IMR-90 (cell line): Measurements from ENCODE around the gene BARD1. TPM values are rescaled to one million over a fixed set of nuclear protein-coding genes. Genes with fewer than 3 reads are reported as not detected.

Experiments used
- ATAC-seq: fragments of 200-7000 bp; cut with Tn5 transposase; 2 replicates; pipeline ENCODE4 v1.9.1; 2020; ENCODE audit warnings: low read depth, mild to moderate bottlenecking, moderate library complexity
- BruUV-seq: library from RNA; stranded (reverse); fragments of 400-500 nt; replicated peaks from 2 replicates; lab custom pipeline; 2021; lab: Mats Ljungman, UMichigan
- CTCF ChIA-PET: fragments of 300-600 bp; formaldehyde crosslinking; extraction: SDS; loops from one replicate; lab custom pipeline; 2021; ENCODE audit warnings: antibody characterized with exemption; lab: Yijun Ruan, JAX
- POLR2A ChIA-PET: fragments of 300-600 bp; sonication (Branson Sonifier 250); formaldehyde crosslinking; loops from one replicate; lab custom pipeline; 2022; ENCODE audit warnings: antibody characterized with exemption; ENCODE audit not compliant: unreplicated experiment; lab: Charles Lee
- DNase-seq: peaks from one replicate; pipeline ENCODE4 v3.0.0; 2013
- H2AFZ ChIP-seq: replicated peaks from 2 replicates; pipeline ENCODE3; 2013; ENCODE audit warnings: low read length, mild to moderate bottlenecking; ENCODE audit not compliant: poor library complexity
- H2AK5ac ChIP-seq: 2 replicates; pipeline ENCODE4 v1.6.1; 2013; ENCODE audit warnings: low read depth, low read length, inconsistent platforms
- H2AK9ac ChIP-seq: replicated peaks from 2 replicates; pipeline ENCODE3; 2013; ENCODE audit warnings: mild to moderate bottlenecking, low read depth, low read length, moderate library complexity; ENCODE audit not compliant: poor library complexity
- H2BK120ac ChIP-seq: 2 replicates; pipeline ENCODE4 v1.6.1; 2013; ENCODE audit warnings: low read depth, low read length, inconsistent platforms
- H2BK15ac ChIP-seq: 3 replicates; pipeline ENCODE4 v1.6.1; 2013; ENCODE audit warnings: low read depth, low read length, inconsistent platforms
- H2BK20ac ChIP-seq: 2 replicates; pipeline ENCODE4 v1.6.1; 2013; ENCODE audit warnings: low read depth, mild to moderate bottlenecking, inconsistent platforms, low read length, moderate library complexity
- H2BK5ac ChIP-seq: 2 replicates; pipeline ENCODE4 v1.6.1; 2013; ENCODE audit warnings: mild to moderate bottlenecking, low read depth, low read length, inconsistent platforms; ENCODE audit not compliant: poor library complexity, severe bottlenecking
- H3K14ac ChIP-seq: replicated peaks from 2 replicates; pipeline ENCODE4 v1.6.1; 2013; ENCODE audit warnings: low read depth, low read length, inconsistent platforms
- H3K18ac ChIP-seq: 2 replicates; pipeline ENCODE4 v1.6.1; 2013; ENCODE audit warnings: low read depth, low read length, control low read depth
- H3K23ac ChIP-seq: 2 replicates; pipeline ENCODE4 v1.6.1; 2013; ENCODE audit warnings: low read depth, low read length, inconsistent platforms
- H3K27ac ChIP-seq: 2 replicates; pipeline ENCODE4 v1.5.1; 2013; ENCODE audit warnings: mild to moderate bottlenecking, control low read depth, low read length; ENCODE audit not compliant: insufficient read depth
- H3K27me3 ChIP-seq: 2 replicates; pipeline ENCODE4 v1.6.1; 2013; ENCODE audit warnings: low read length; ENCODE audit not compliant: control insufficient read depth, insufficient read depth
- H3K36me3 ChIP-seq: 2 replicates; pipeline ENCODE4 v1.6.1; 2013; ENCODE audit warnings: low read length, mixed read lengths; ENCODE audit not compliant: control insufficient read depth, insufficient read depth
- H3K4ac ChIP-seq: 2 replicates; pipeline ENCODE4 v1.6.1; 2013; ENCODE audit warnings: low read depth, low read length, inconsistent platforms
- H3K4me1 ChIP-seq: 2 replicates; pipeline ENCODE4 v1.6.1; 2013; ENCODE audit warnings: low read length, mixed read lengths; ENCODE audit not compliant: control insufficient read depth, insufficient read depth
- H3K4me2 ChIP-seq: 2 replicates; pipeline ENCODE4 v1.6.1; 2013; ENCODE audit warnings: low read depth, mild to moderate bottlenecking, control low read depth, low read length, moderate library complexity
- H3K4me3 ChIP-seq: 2 replicates; pipeline ENCODE4 v1.5.1; 2013; ENCODE audit warnings: low read depth, mild to moderate bottlenecking, control low read depth, low read length, moderate library complexity; ENCODE audit not compliant: insufficient read depth
- H3K56ac ChIP-seq: 2 replicates; pipeline ENCODE4 v1.6.1; 2013; ENCODE audit warnings: low read length, inconsistent platforms; ENCODE audit not compliant: insufficient read depth; ENCODE audit errors: extremely low read depth
- H3K79me1 ChIP-seq, 2 experiments: 2 replicates each; pipeline ENCODE4 v1.6.1; 2013; ENCODE audit warnings: low read length in 2 of 2, inconsistent platforms in 1 of 2, low read depth in 1 of 2
- H3K9ac ChIP-seq: 2 replicates; pipeline ENCODE4 v1.6.1; 2013; ENCODE audit warnings: low read depth, low read length, control low read depth
- H3K9me1 ChIP-seq: 2 replicates; pipeline ENCODE4 v1.6.1; 2013; ENCODE audit warnings: low read length, inconsistent platforms; ENCODE audit not compliant: insufficient read depth
- H3K9me3 ChIP-seq: 2 replicates; pipeline ENCODE4 v1.6.1; 2013; ENCODE audit warnings: low read length; ENCODE audit not compliant: control insufficient read depth, insufficient read depth
- H4K20me1 ChIP-seq: 2 replicates; pipeline ENCODE4 v1.6.1; 2013; ENCODE audit warnings: low read length, inconsistent platforms; ENCODE audit not compliant: insufficient read depth
- H4K5ac ChIP-seq: 2 replicates; pipeline ENCODE4 v1.6.1; 2013; ENCODE audit warnings: mild to moderate bottlenecking, low read depth, low read length, control low read depth
- H4K8ac ChIP-seq, 2 experiments: 2 replicates each; pipeline ENCODE4 v1.6.1; 2013; ENCODE audit warnings: low read depth in 2 of 2, low read length in 2 of 2, control low read depth in 1 of 2, inconsistent platforms in 1 of 2
- H4K91ac ChIP-seq: 2 replicates; pipeline ENCODE4 v1.6.1; 2013; ENCODE audit warnings: low read depth, low read length, inconsistent platforms; ENCODE audit not compliant: insufficient read depth
- BHLHE40 ChIP-seq: fragments of 150-350 bp; IDR thresholded peaks from 2 replicates; pipeline ENCODE4 v1.6.1; 2016; ENCODE audit warnings: mild to moderate bottlenecking, low read depth, low read length
- CEBPB ChIP-seq: IDR thresholded peaks from 2 replicates; pipeline ENCODE4 v1.6.1; 2012; ENCODE audit warnings: low read depth, low read length, improper control_type of control experiment
- CHD1 ChIP-seq: IDR thresholded peaks from 2 replicates; pipeline ENCODE4 v1.6.1; 2012; ENCODE audit warnings: low read depth, low read length, improper control_type of control experiment
- CTCF ChIP-seq: conservative IDR thresholded peaks from 2 replicates; pipeline ENCODE4 v1.5.1; 2012; ENCODE audit warnings: mild to moderate bottlenecking, low read depth, low read length, improper control_type of control experiment
- ELK1 ChIP-seq: fragments of 150-350 bp; IDR thresholded peaks from 2 replicates; pipeline ENCODE4 v1.6.1; 2016; ENCODE audit warnings: low read depth, mild to moderate bottlenecking, low read length, moderate library complexity, borderline replicate concordance
- FOS ChIP-seq: fragments of 150-350 bp; IDR thresholded peaks from 2 replicates; pipeline ENCODE4 v1.6.1; 2016; ENCODE audit warnings: low read depth, low read length
- MAFK ChIP-seq: IDR thresholded peaks from 2 replicates; pipeline ENCODE4 v1.6.1; 2012; ENCODE audit warnings: low read depth, low read length, improper control_type of control experiment
- MAZ ChIP-seq: IDR thresholded peaks from 2 replicates; pipeline ENCODE4 v1.6.1; 2012; ENCODE audit warnings: low read depth, mild to moderate bottlenecking, low read length, improper control_type of control experiment, moderate library complexity, borderline replicate concordance
- MXI1 ChIP-seq: IDR thresholded peaks from 2 replicates; pipeline ENCODE4 v1.6.1; 2012; ENCODE audit warnings: low read depth, mild to moderate bottlenecking, low read length, moderate library complexity, borderline replicate concordance
- NFE2L2 ChIP-seq: fragments of 150-350 bp; IDR thresholded peaks from 2 replicates; pipeline ENCODE4 v1.6.1; 2016; ENCODE audit warnings: low read depth, mild to moderate bottlenecking, low read length
- POLR2A ChIP-seq: IDR thresholded peaks from 2 replicates; pipeline ENCODE4 v1.6.1; 2012; ENCODE audit warnings: mild to moderate bottlenecking, low read depth, low read length
- RAD21 ChIP-seq: IDR thresholded peaks from 2 replicates; pipeline ENCODE4 v1.6.1; 2012; ENCODE audit warnings: low read length, improper control_type of control experiment
- RCOR1 ChIP-seq: IDR thresholded peaks from 2 replicates; pipeline ENCODE4 v1.6.1; 2012; ENCODE audit warnings: mild to moderate bottlenecking, low read length, improper control_type of control experiment; ENCODE audit not compliant: insufficient replicate concordance
- RFX5 ChIP-seq: IDR thresholded peaks from 2 replicates; pipeline ENCODE4 v1.8.0; 2012; ENCODE audit warnings: low read depth, mild to moderate bottlenecking, low read length, moderate library complexity
- SMC3 ChIP-seq: fragments of 150-350 bp; IDR thresholded peaks from 2 replicates; pipeline ENCODE4 v1.6.1; 2016; ENCODE audit warnings: low read depth, mild to moderate bottlenecking, antibody characterized with exemption, low read length, moderate library complexity
- USF2 ChIP-seq: fragments of 150-350 bp; IDR thresholded peaks from 2 replicates; pipeline ENCODE4 v1.6.1; 2017; ENCODE audit warnings: mild to moderate bottlenecking, antibody characterized with exemption, low read length, low read depth
- dilution Hi-C: fragments of 300-500 bp; cut with HindIII; formaldehyde crosslinking; loops from one replicate; pipeline ENCODE4 v1.14.3; 2018; ENCODE audit warnings: low sequenced_read_pairs; ENCODE audit not compliant: unreplicated experiment
- in situ Hi-C: fragments of 300-500 bp; cut with MboI; formaldehyde crosslinking; loops from 3 replicates; pipeline ENCODE4 v1.14.3; 2019; ENCODE audit warnings: low sequenced_read_pairs, inconsistent platforms, mixed read lengths
- intact Hi-C: fragments of 100-400 bp; cut with micrococcal nuclease; formaldehyde crosslinking; loops from 2 replicates; pipeline ENCODE4 v1.10.0; 2022
- polyA plus RNA-seq, 3 experiments: library from polyadenylated mRNA; depleted of rRNA; stranded (reverse); fragments of >200 nt; gene quantifications; 2 replicates each; pipeline ENCODE4 v1.2.3, GENCODE V29; 2012; ENCODE audit warnings: low replicate concordance in 1 of 3
- total RNA-seq: library from RNA; depleted of rRNA; stranded (reverse); fragments of >200 nt; gene quantifications from 2 replicates; pipeline ENCODE4 v1.2.3, GENCODE V29; 2012

BARD1 gene
- total and polyA plus RNA-seq, 2 of the 4 experiments (the other 2 are of a cell fraction), result 3.1 to 34.6 TPM

- H3K23ac ChIP-seq, result no peak overlapping the region
- no peak overlapping the region for H3K4ac ChIP-seq
- H4K5ac ChIP-seq, result no peak overlapping the region
- no peak overlapping the region for H2AFZ ChIP-seq
- no peak overlapping the region for H2BK15ac ChIP-seq
- H2AK9ac ChIP-seq, result no peak overlapping the region
- dilution Hi-C loops, result no loop called here
- H3K79me1 ChIP-seq, result peaks cover 17 to 28% of the 10 kb centered on the region in 2 experiments
- H2BK5ac ChIP-seq, result no peak overlapping the region
- H3K14ac ChIP-seq, result no peak overlapping the region
- H3K4me2 ChIP-seq, result no peak overlapping the region
- H3K9me1 ChIP-seq, result no peaks in the 10 kb centered on the region
- peaks cover 2% of the 10 kb centered on the region; the same call in 1 of the 2 replicates for H3K4me1 ChIP-seq
- TF ChIP-seq RFX5 (no peak), FOS (no peak), MAZ (no peak), CEBPB (no peak), RAD21 (no peak), CTCF (no peak), BHLHE40 (no peak), NFE2L2 (no peak), MXI1 (no peak), MAFK (no peak), POLR2A (no peak), USF2 (no peak), ELK1 (no peak), CHD1 (no peak), RCOR1 (no peak), SMC3 (no peak)
- DNase-seq (no peak), ATAC-seq (no peak)
- H3K9ac ChIP-seq, result no peak overlapping the region
- in situ Hi-C loops, result no loop called here
- intact Hi-C loops, result no loop called here
- no peak overlapping the region for H4K8ac ChIP-seq
- no TSS peak for BruUV-seq
- H4K20me1 ChIP-seq, result no peaks in the 10 kb centered on the region
- H3K18ac ChIP-seq, result no peak overlapping the region
- H3K27ac ChIP-seq, result no peak overlapping the region
- peaks cover 4% of the 10 kb centered on the region for H3K9me3 ChIP-seq
- no peak overlapping the region for H4K91ac ChIP-seq
- H2AK5ac ChIP-seq, result no peak overlapping the region
- ChIA-PET CTCF (interaction anchor here (0.8 kb wide), 1 partner anchor 49 kb away, joined by 3 read pairs; no protein-coding TSS in a partner anchor), POLR2A (no interaction called here)
- H2BK20ac ChIP-seq, result no peak overlapping the region
- H3K4me3 ChIP-seq, result no peak overlapping the region
- H2BK120ac ChIP-seq, result no peak overlapping the region
- H3K36me3 ChIP-seq, result peaks cover 4% of the 10 kb centered on the region; the same call in 1 of the 2 replicates
- H3K27me3 ChIP-seq, result no peaks in the 10 kb centered on the region
- H3K56ac ChIP-seq, result no peak overlapping the region
Observed at GRCh38 chr2:214775971-214776370, 33.5 kb downstream of the BARD1 start.
